Memory B cell (primary cell): ENCODE measurements around the gene UAP1L1.
A peak's percentile ranks its signal among the peaks of the same experiment; 100 is the strongest.

ENCODE experiments used
- ATAC-seq: fragments of 150-1000 bp; cut with Tn5 transposase; 2 replicates; pipeline ENCODE4 v1.10.0; 2021; ENCODE audit warnings: low read depth, mild to moderate bottlenecking, moderate library complexity
- DNase-seq, 2 donors: peaks; one replicate each; pipeline ENCODE4 v3.0.0; 2022; ENCODE audit warnings: low spot score in 2 of 2
- H3K27ac Mint-ChIP-seq: one replicate; pipeline ENCODE4 v1.8.0; 2022; ENCODE audit warnings: mild to moderate bottlenecking, moderate library complexity, mixed read lengths
- H3K27me3 Mint-ChIP-seq: one replicate; pipeline ENCODE4 v1.8.0; 2022; ENCODE audit warnings: mixed read lengths
- H3K36me3 Mint-ChIP-seq: one replicate; pipeline ENCODE4 v1.8.0; 2022; ENCODE audit warnings: mild to moderate bottlenecking, mixed read lengths
- H3K4me1 Mint-ChIP-seq: one replicate; pipeline ENCODE4 v1.8.0; 2022; ENCODE audit warnings: mixed read lengths
- H3K4me3 Mint-ChIP-seq: one replicate; pipeline ENCODE4 v1.8.0; 2022; ENCODE audit warnings: mild to moderate bottlenecking, moderate library complexity, mixed read lengths
- H3K9me3 Mint-ChIP-seq: one replicate; pipeline ENCODE4 v1.8.0; 2022; ENCODE audit warnings: mixed read lengths

Gene UAP1L1

DNA sequence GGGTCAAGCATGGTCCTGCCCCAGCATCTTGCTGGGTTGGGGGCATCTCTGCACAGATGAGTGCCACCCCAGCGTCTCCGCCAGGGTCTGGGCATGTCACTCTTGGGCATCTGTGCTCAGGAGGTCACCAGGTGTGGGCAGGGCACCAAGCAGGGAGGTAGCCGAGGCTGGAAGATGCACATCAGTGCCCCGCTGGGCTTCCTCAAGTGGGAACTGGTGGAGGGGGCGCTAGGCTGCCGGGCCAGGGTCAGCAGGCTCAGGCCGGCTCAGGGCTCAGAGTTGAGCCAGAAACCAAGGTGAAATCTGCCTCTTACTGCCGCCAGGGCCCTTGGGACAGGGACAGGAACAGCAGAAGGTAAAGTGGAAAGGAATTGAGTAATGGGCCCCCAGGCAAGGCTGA, 41.4 kb upstream of the UAP1L1 start:
- Mint-ChIP-seq H3K9me3 (no peaks in the 10 kb centered on the region), H3K4me3 (no peak overlapping the region), H3K36me3 (no peaks in the 10 kb centered on the region), H3K27me3 (peaks cover 3% of the 10 kb centered on the region), H3K27ac (no peak overlapping the region), H3K4me1 (peaks cover 24% of the 10 kb centered on the region)
- DNase-seq (no peak), ATAC-seq (no peak)

DNA sequence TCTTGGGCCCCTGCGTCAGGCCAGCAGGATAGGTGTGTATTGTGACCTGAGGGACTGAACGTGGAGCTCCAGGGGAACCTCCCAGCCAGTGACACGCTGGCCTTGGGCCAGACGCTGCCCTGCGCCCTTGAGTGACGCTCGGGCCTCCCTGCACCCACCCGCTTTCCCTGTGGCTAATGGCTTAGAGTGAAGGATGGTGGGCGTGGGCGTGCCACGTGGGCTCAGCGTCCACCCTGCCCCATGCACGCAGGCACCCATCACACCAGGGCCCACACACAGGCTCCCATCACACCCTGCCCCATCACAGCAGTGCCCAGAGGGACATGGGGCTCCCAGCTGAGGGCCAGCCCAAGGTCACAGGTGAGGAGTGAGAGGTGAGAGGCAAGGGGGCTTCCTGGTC, 40.3 kb upstream of the UAP1L1 start:
- ATAC-seq = no peak
- Mint-ChIP-seq H3K4me3 (no peak overlapping the region), H3K9me3 (no peaks in the 10 kb centered on the region), H3K27me3 (peaks cover 3% of the 10 kb centered on the region), H3K27ac (no peak overlapping the region), H3K4me1 (peaks cover 19% of the 10 kb centered on the region), H3K36me3 (no peaks in the 10 kb centered on the region)
- DNase-seq = no peak

DNA sequence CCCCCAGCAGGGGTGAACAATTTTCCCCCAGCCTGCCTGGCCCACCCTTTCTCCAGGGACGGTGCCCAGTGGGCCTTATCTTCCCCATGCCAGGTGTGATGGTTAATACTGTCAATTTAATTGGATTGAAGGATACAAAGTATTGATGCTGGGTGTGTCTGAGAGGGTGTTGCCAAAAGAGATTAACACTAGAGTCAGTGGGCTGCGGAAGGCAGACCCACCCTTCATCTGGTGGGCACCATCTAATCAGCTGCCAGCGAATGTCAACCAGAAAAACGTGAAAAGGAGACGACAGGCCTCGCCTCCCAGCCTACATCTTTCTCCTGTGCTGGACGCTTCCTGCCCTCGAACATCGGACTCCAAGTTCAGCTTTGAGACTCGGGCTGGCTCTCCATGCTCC, 39.8 kb upstream of the UAP1L1 start:
- Mint-ChIP-seq H3K4me1 (peaks cover 17% of the 10 kb centered on the region), H3K4me3 (no peak overlapping the region), H3K36me3 (no peaks in the 10 kb centered on the region), H3K27me3 (peaks cover 3% of the 10 kb centered on the region), H3K27ac (no peak overlapping the region), H3K9me3 (no peaks in the 10 kb centered on the region)
- ATAC-seq (no peak), DNase-seq (no peak)

DNA sequence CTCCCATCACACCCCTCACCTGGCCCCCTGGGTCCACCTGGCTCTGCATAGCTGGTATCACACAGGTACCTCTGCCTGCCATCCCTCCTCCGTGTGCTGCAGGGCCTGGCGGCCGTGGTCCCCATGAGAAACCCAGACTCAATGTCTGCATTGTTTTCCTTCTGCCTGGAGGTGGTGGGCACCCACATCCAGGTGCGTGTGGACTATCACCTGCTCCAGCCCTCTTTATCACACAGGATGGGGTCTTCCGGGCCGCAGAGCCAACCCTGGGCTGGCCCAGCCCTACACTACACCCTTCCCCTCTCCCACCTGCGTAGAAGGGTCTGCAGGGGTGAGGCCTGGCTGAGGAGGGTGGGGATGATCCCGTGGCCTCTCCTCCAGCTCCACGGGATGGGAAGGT, 38.4 kb upstream of the UAP1L1 start:
- Mint-ChIP-seq H3K4me3 (no peak overlapping the region), H3K27me3 (peaks cover 5% of the 10 kb centered on the region), H3K9me3 (no peaks in the 10 kb centered on the region), H3K36me3 (no peaks in the 10 kb centered on the region), H3K27ac (no peak overlapping the region), H3K4me1 (peaks cover 11% of the 10 kb centered on the region)
- DNase-seq (no peak), ATAC-seq (no peak)

DNA sequence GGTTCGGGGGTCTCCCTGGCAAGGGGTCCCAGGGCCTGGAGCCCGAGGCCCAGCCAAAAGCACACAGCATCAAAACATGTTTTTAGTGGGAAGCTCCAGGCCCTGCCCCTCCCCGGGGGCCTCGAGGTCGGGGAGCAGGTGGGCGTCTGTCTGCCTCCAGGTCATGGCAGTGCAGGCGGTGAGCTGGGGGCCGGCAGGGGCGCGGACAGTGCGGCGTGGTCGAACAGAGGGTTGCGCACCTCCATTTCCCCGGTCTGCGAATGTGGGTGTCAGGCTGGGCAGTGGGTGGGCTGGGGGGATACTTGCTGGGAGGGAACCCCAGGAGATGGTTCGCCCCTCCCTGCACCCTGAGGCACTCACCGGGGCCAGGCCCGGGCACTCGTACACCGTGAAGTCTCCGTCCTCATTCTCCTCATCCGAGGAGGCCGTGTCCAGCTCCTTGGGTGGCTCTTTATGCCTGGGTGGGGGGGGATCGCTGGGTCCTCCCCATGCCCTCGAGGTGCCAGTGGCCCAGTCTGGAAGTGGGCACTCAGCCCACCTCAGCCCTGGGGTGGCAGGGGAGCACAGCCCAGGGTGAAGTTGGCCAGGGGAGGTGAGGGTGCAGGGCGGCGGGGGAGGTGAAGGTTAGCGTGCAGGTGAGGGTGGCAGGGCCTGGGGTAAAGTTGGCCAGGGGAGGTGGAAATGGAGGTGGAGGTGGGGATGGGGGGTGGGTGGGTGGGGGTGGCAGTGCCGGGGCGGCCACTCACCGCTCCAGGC, 37.5 kb upstream of the UAP1L1 start:
- peaks cover 6% of the 10 kb centered on the region for H3K4me1 Mint-ChIP-seq
- no peak overlapping the region for H3K4me3 Mint-ChIP-seq
- no peak overlapping the region for H3K27ac Mint-ChIP-seq
- DNase-seq (no peak), ATAC-seq (no peak)
- peaks cover 7% of the 10 kb centered on the region for H3K27me3 Mint-ChIP-seq
- no peaks in the 10 kb centered on the region for H3K36me3 Mint-ChIP-seq
- H3K9me3 Mint-ChIP-seq = no peaks in the 10 kb centered on the region

DNA sequence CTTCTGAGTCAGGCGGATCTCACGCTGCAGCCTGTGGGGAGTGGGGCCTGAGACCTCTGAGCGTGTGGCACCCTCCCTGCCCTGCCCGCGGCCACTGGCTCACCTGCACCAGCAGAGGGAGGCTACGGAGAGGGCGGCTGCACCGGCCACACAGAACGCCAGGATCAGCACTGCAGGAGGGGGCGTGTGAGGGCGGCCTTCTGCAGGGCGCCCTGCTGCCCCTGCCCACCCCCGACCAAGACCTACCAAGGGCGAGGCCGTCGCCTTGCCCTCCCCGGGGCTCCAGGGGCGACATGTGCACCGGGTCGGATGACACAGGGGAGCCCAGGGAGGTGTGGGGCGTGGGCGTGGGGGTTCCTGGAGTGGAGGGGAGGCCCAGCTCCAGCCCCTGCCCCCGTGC, 36.7 kb upstream of the UAP1L1 start:
- Mint-ChIP-seq H3K27me3 (peaks cover 12% of the 10 kb centered on the region), H3K27ac (no peak overlapping the region), H3K36me3 (no peaks in the 10 kb centered on the region), H3K9me3 (no peaks in the 10 kb centered on the region), H3K4me1 (no peaks in the 10 kb centered on the region), H3K4me3 (no peak overlapping the region)
- DNase-seq = no peak
- ATAC-seq = no peak

DNA sequence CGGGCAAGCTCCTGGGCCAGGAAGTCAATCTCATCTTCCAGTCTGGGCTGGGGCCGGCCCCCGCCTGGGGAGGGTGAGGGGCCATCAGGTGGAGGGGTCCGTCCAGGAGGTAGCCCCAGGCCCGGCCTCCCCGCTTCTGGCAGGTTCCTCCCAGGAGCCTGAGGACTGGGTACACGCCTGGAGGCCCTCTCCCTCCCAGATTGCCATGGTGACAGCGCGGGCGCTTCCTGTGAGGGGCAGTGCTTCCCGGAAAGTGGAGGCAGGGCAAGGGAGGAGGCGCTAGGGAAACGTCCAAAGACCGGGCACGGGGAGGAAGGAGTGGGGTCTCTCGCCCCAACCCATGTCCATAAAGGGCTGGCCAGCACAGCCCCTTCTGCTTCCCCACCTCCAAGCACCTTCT, 36.2 kb upstream of the UAP1L1 start:
- Mint-ChIP-seq H3K4me3 (no peak overlapping the region), H3K9me3 (no peaks in the 10 kb centered on the region), H3K27ac (no peak overlapping the region), H3K27me3 (peaks cover 12% of the 10 kb centered on the region), H3K4me1 (no peaks in the 10 kb centered on the region), H3K36me3 (no peaks in the 10 kb centered on the region)
- ATAC-seq (no peak), DNase-seq (no peak)

DNA sequence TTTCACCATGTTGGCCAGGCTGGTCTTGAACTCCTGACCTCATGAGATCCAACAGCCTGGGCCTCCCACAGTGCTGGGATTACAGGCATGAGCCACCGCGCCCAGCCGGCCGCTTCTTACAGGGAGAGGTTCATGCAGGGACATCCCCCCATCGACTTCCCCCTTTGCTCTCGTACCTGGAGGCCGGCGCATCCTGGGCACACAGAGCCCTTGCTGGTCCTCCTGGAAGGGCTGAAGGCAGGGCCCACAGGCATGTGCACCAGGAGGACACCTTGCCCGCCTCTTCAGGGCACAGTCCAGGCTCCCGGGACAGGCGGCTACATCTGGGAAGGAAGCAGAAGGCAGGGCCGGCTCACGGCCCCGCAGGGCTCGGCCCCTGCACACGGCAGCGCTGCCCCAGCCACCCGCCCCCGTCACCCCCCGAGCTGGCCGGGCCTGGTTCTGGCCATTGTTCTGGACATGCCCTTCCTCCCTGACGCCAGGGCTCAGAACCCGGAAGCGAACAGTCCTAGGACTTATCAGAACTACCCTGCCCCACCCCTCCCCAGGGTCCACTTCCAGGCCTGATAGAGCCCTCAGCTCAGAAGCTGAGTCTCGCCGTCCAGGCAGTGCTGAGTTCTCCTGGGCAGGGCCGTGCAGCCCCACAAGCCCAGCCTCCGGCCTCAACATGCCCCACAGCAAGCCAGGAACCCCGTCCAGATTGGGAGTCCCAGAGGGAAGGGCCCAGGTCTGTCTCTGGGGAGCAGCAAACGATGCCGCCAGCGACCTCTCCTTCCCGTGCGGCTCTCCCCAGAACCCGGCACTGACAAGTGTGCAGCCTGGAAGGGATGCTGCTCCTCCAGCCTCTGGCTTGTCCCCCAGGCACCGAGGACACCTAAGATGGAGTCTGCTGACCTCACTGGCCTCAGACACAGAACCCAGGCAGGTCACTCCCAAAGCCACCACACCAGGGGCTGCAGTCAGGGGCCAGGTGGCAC, 34.3 kb upstream of the UAP1L1 start:
- Mint-ChIP-seq H3K4me1 (peaks cover 3% of the 10 kb centered on the region), H3K9me3 (no peaks in the 10 kb centered on the region), H3K4me3 (no peak overlapping the region), H3K27me3 (peaks cover 14% of the 10 kb centered on the region), H3K27ac (no peak overlapping the region), H3K36me3 (no peaks in the 10 kb centered on the region)
- DNase-seq (no peak), ATAC-seq (no peak)

DNA sequence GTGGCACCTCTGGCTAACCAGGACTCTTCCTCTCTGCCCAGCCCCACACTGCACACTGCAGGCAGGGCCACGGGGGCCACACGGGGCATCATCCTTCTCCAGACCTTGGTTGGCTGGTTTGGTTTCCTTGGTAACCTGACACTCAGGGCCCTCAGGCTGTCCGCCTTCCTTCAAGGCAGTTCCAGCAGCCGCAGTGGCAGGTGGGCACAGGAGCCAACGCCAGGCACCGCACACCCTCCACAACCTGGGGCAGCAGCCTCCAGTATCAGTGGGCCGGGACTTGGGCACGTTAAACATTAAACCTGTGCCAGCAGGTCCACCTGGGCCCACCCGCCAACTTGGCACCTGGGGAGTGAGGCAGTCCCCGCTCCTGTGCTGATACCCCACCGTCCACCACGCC, 33.3 kb upstream of the UAP1L1 start:
- Mint-ChIP-seq H3K27me3 (peaks cover 16% of the 10 kb centered on the region), H3K9me3 (no peaks in the 10 kb centered on the region), H3K4me3 (no peak overlapping the region), H3K27ac (no peak overlapping the region), H3K4me1 (peaks cover 3% of the 10 kb centered on the region), H3K36me3 (no peaks in the 10 kb centered on the region)
- no peak for ATAC-seq
- no peak for DNase-seq

DNA sequence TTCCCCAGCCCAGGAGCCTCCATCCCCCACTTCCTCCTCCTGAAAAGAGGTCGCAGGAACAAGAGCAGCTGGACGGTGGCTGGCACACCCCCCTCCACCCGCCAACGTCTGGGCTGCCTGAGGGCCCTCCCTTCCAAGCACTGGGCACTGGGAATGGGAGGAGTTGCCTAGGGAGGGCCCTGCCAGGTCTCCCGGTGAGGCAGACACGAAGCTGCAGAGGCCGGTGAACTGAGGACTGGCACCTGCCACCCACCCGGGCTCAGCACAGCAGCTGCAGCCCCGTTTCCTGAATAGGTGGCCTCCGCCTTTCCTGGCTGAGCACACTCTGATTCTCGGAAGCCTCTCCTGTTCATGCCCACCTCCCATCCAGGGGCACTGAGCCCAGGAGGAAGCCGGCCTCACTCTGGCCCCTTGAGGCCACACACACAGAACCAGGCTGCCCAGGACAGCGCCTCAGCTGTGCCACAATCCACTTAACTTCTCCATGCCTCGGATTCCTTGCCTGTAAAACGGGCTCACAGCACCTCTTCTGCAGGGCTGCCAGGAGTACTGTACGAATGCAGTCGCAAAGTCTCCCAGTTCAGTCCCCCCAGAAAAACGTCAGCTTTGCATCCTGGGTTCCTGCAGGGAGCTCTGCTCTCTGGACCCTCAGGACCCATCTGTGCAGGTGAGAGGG, 32.7 kb upstream of the UAP1L1 start:
- H3K36me3 Mint-ChIP-seq = no peaks in the 10 kb centered on the region
- no peaks in the 10 kb centered on the region for H3K9me3 Mint-ChIP-seq
- peaks cover 4% of the 10 kb centered on the region for H3K4me1 Mint-ChIP-seq
- peak overlapping the region; percentile 24 for H3K4me3 Mint-ChIP-seq
- DNase-seq (no peak), ATAC-seq (no peak)
- H3K27me3 Mint-ChIP-seq = peaks cover 19% of the 10 kb centered on the region
- no peak overlapping the region for H3K27ac Mint-ChIP-seq

DNA sequence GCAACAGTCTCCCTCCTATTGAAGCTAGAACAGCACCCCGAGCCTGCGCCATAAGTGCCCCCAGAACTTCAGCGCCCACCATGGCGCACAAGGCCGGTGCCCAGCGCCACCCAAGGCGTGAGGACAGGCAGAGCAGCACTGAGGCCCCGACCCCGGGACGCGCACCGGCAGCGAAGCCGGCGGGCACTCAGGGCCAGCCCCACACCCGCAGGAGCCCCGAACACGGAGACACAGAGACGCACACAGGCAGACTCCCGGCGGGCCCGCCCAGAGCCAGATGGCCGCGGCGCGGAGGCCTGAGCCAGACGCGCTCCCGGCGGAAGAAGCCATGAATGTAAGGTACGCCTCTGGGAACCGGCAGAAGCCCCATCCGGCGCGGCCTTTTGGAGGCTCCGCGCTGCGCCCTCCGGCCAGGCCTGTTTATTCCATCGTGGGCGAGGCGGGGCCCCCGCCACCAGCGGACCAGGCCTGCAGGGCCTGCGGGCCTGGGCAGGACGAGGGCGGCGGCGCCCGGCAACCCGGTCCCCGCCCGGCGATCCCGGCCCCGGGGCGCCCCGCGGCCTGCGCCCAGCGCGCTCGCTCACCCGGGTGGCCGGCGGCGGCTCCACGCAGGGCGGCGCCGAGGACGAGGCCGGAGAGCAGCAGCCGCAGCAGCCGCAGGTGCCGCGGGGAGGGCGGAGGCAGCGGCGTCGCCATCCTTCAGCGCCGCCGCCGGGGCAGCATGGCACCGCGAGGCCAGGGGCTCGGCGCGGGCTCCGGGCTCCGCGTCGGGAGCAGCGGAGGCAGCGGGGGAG, 31.8 kb upstream of the UAP1L1 start:
- Mint-ChIP-seq H3K4me1 (peaks cover 7% of the 10 kb centered on the region), H3K27me3 (peaks cover 21% of the 10 kb centered on the region), H3K4me3 (peak overlapping the region; percentile 24), H3K36me3 (no peaks in the 10 kb centered on the region), H3K9me3 (no peaks in the 10 kb centered on the region), H3K27ac (no peak overlapping the region)
- ATAC-seq (no peak), DNase-seq (no peak)

DNA sequence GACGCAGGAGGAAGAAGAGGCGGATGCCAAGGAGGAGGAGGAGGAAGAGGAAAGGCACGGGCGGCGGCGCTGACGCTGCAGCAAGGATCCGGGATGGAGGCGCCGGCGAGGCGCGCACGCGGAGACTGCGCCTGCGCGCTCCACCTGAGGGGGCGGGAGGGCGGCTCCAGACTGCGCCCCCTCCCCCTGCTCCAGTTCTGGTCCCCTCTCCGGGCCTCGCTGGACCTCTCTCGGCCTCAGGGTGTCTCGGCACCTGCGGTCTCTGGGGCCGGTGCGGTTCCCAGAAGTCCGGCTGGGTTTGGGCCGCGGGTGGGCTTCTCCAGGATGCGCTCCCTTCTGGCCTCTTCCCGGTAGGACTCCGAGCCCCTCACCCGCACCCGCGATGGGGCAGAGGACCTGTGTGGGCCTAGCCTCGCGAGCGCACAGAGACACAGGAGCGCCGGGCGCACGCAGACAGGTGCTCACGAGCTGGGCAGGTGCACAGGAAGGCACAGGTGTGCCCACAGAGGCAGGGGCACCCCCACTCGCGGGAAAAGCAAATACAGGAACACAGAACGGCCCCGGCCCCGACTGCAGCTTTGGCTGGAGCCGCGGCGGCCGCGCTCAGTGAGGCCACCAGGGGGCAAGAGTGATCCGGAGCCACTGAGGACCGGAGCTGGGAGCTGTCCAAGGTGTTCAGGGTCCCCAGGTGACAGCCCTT, 31.1 kb upstream of the UAP1L1 start, which contains the start of gene NPDC1:
TSS of gene NPDC1 (minus strand) at position 90 of the 700 bp plus-strand sequence. CDS start 188 bp downstream, outside the sequence.
- DNase-seq = peak; percentile 84 to 90
- Mint-ChIP-seq H3K4me3 (peak within 1 kb of the TSS; percentile 37), H3K4me1 (peaks cover 7% of the 10 kb centered on the region), H3K36me3 (no peaks in the 10 kb centered on the region), H3K27ac (no peak within 1 kb of the TSS), H3K9me3 (no peaks in the 10 kb centered on the region), H3K27me3 (peaks cover 20% of the 10 kb centered on the region)
- peak; percentile 91 for ATAC-seq
